Common myeloid progenitor, CD34-positive (primary cell): ENCODE measurements around the gene METTL6.

Experiments used
- CTCF ChIA-PET: fragments of 350-600 bp; sonication (Branson Sonifier 250); formaldehyde crosslinking; loops from one replicate; lab custom pipeline; 2021; ENCODE audit warnings: antibody characterized with exemption; lab: Charles Lee
- POLR2A ChIA-PET: fragments of 350-600 bp; sonication (Branson Sonifier 250); formaldehyde crosslinking; loops from one replicate; lab custom pipeline; 2021; ENCODE audit warnings: antibody characterized with exemption; lab: Charles Lee
- DNase-seq, 3 donors: peaks; one replicate each; pipeline versions ENCODE4 v3.0.0 to v3.0.0-alpha.2; 2013
- H3K27ac ChIP-seq, 2 experiments: 1 replicate in 1 of 2; 2 replicates in 1 of 2; pipeline ENCODE4 v1.7.0; 2013; ENCODE audit warnings: inconsistent platforms in 2 of 2, low read length in 2 of 2, mild to moderate bottlenecking in 2 of 2, low read depth in 1 of 2, moderate library complexity in 1 of 2; ENCODE audit not compliant: severe bottlenecking in 2 of 2, insufficient read depth in 1 of 2, poor library complexity in 1 of 2
- H3K27me3 ChIP-seq, 5 experiments: replicated peaks in 2 of 5; 1 replicate in 3 of 5; 2 replicates in 2 of 5; pipeline versions ENCODE4 v1.6.1 to v1.7.0; 2013; ENCODE audit warnings: low read length in 4 of 5, mild to moderate bottlenecking in 2 of 5, moderate library complexity in 2 of 5, inconsistent platforms in 1 of 5; ENCODE audit not compliant: insufficient read depth in 5 of 5, control insufficient read depth in 4 of 5
- H3K36me3 ChIP-seq, 4 experiments: 1 replicate in 2 of 4; 2 replicates in 2 of 4; pipeline versions ENCODE4 v1.6.1 to v1.7.0; 2013; ENCODE audit warnings: low read length in 3 of 4, control low read depth in 1 of 4, mild to moderate bottlenecking in 1 of 4; ENCODE audit not compliant: control insufficient read depth in 4 of 4, insufficient read depth in 4 of 4
- H3K4me1 ChIP-seq, 4 experiments: 1 replicate in 3 of 4; 2 replicates in 1 of 4; pipeline versions ENCODE4 v1.6.1 to v1.7.1; 2013; ENCODE audit warnings: low read length in 3 of 4, mild to moderate bottlenecking in 3 of 4, control low read depth in 1 of 4, inconsistent platforms in 1 of 4, moderate library complexity in 1 of 4; ENCODE audit not compliant: control insufficient read depth in 4 of 4, insufficient read depth in 4 of 4; ENCODE audit errors: control extremely low read depth in 1 of 4
- H3K4me3 ChIP-seq, 7 experiments: 1 replicate in 4 of 7; 2 replicates in 3 of 7; pipeline versions ENCODE4 v1.5.1 to v1.7.0; 2013; ENCODE audit warnings: mild to moderate bottlenecking in 7 of 7, low read length in 6 of 7, moderate library complexity in 6 of 7, inconsistent platforms in 2 of 7, low read depth in 2 of 7, control low read depth in 1 of 7; ENCODE audit not compliant: insufficient read depth in 4 of 7, control insufficient read depth in 1 of 7; ENCODE audit errors: extremely low read depth in 1 of 7
- H3K9me3 ChIP-seq, 5 experiments: 1 replicate in 4 of 5; 2 replicates in 1 of 5; pipeline versions ENCODE4 v1.6.1 to v1.7.1; 2013; ENCODE audit warnings: low read length in 4 of 5, mild to moderate bottlenecking in 2 of 5, inconsistent platforms in 1 of 5, low read depth in 1 of 5, moderate library complexity in 1 of 5; ENCODE audit not compliant: control insufficient read depth in 4 of 5, insufficient read depth in 2 of 5; ENCODE audit errors: control extremely low read depth in 1 of 5
- whole genome bisulfite sequencing: methylation state at CpG from one replicate; pipeline ENCODE4 v1.1.5; 2013; ENCODE audit not compliant: insufficient coverage; 5-methylcytosine and 5-hydroxymethylcytosine counted together

The METTL6 gene

DNA sequence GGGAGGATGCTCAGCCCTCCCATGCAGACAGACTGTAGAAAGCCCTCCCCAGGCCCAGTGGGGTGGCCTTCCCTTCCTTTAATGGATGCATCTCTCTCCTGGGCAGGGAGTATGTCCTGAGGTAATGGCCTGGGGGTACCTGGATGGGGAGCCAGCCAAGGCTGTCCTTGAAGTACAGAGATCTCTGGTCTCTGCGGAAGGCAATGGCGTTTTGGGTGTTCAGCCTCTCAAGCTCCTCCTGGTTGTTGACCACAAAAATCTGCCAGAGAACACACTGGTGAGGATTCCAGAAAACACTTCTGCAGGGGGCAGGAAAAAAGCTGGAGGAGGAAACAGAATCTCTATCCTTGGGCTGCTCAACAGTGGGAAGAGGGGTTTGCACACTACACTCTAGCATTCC lies 29.0 kb upstream of the METTL6 start:
- H3K27me3 ChIP-seq, result no peaks in the 10 kb centered on the region
- ChIA-PET CTCF (interaction anchor here (0.7 to 2.6 kb wide), 2 partner anchors 13 to 41 kb away, joined by 3 to 9 read pairs; no protein-coding TSS in a partner anchor), POLR2A (interaction anchor here (0.6 kb wide), 1 partner anchor 374 kb away, joined by 5 read pairs; no protein-coding TSS in a partner anchor)
- no peaks in the 10 kb centered on the region for H3K36me3 ChIP-seq
- H3K4me3 ChIP-seq, result no peak overlapping the region
- DNase-seq, result no peak
- no peak overlapping the region for H3K27ac ChIP-seq
- peaks cover 0 to 2% (median 0%) of the 10 kb centered on the region in 5 experiments for H3K9me3 ChIP-seq
- peaks cover 11 to 16% (median 14%) of the 10 kb centered on the region in 4 experiments for H3K4me1 ChIP-seq
- WGBS, result 100% methylated on average over 2 of the region's 2 CpGs

DNA sequence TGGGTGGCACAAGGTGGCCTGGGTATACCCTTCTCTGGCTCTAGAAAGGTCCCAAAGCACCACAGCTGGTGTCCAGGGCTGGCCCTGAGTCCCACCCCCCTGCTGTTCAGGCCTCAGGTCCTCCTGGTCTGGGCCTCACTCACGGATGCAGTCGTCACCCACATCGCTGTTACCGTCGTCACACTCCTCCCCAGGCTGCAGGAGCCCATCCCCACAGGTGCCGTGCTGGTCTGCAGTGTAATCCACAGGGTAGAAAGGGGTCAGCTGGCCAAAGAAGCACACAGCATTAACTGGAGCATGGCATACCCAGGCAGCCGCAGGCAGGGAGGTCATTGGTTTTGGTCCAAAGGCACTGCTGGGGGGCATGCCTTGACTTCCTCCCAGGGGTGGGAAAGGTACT lies 28.4 kb upstream of the METTL6 start:
- no peak for DNase-seq
- Histone ChIP-seq H3K27me3 (no peaks in the 10 kb centered on the region), H3K27ac (no peak overlapping the region), H3K4me1 (peaks cover 8 to 11% (median 9%) of the 10 kb centered on the region in 4 experiments), H3K4me3 (no peak overlapping the region), H3K36me3 (no peaks in the 10 kb centered on the region), H3K9me3 (peaks cover 0 to 2% (median 0%) of the 10 kb centered on the region in 5 experiments)
- ChIA-PET CTCF (interaction anchor here (2.6 kb wide), 1 partner anchor 12 kb away, joined by 9 read pairs; no protein-coding TSS in a partner anchor), POLR2A (interaction anchor here (0.6 kb wide), 1 partner anchor 374 kb away, joined by 5 read pairs; no protein-coding TSS in a partner anchor)
- 100% methylated on average over 7 of the region's 7 CpGs for WGBS

GRCh38 chr3:15454965-15455364 lies 27.6 kb upstream of the METTL6 start:
- H3K27me3 ChIP-seq, result no peaks in the 10 kb centered on the region
- DNase-seq, result no peak
- ChIA-PET CTCF (interaction anchor here (0.6 to 2.6 kb wide), 3 partner anchors 8 to 16 kb away, joined by 3 to 9 read pairs (median 4); no protein-coding TSS in a partner anchor), POLR2A (no interaction called here)
- H3K36me3 ChIP-seq, result no peaks in the 10 kb centered on the region
- no peak overlapping the region for H3K27ac ChIP-seq
- peaks cover under 1 to 3% (median 2%) of the 10 kb centered on the region in 4 experiments for H3K4me1 ChIP-seq
- no peak overlapping the region for H3K4me3 ChIP-seq
- peaks cover 0 to 2% (median 0%) of the 10 kb centered on the region in 5 experiments for H3K9me3 ChIP-seq

DNA sequence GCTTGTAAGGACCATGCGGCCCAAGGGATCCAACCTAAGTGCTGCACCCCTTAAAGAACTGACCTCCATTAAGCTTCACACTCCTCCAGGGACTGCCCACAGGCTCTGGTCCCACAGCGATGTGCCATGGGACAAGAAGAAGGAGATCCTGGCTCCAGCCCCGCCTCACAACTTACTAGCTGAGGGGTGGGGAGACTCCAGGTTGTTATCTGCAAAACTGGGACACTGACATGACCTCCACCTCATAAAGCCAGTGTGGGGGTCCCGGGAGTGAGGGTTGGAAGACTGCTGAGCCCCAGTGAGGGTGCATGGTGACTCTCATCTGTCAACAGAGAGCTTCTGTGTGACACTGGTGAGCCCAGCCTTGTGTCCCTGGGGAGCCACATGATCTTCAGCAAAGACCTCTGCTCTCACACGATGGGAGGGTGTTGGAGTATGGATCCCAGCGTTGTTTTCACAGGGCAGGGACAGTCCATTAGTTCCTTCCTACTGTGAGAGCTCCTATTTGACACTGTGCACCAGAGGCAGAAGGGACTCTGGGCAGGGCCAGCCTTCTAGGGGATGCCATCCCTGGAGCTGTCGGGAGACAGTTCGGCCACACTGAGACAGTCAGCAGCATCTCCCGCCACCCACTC lies 26.8 kb upstream of the METTL6 start:
- Histone ChIP-seq H3K27ac (no peak overlapping the region), H3K4me1 (peaks cover 0 to 2% (median 0%) of the 10 kb centered on the region in 4 experiments), H3K9me3 (peaks cover 0 to 2% (median 0%) of the 10 kb centered on the region in 5 experiments), H3K27me3 (no peaks in the 10 kb centered on the region), H3K36me3 (no peaks in the 10 kb centered on the region), H3K4me3 (no peak overlapping the region)
- 84% methylated on average over 7 of the region's 9 CpGs for WGBS
- ChIA-PET CTCF (interaction anchor here (0.5 to 2.6 kb wide), 5 partner anchors 9 to 335 kb away, joined by 3 to 9 read pairs (median 4); no protein-coding TSS in a partner anchor), POLR2A (no interaction called here)
- DNase-seq, result no peak

DNA sequence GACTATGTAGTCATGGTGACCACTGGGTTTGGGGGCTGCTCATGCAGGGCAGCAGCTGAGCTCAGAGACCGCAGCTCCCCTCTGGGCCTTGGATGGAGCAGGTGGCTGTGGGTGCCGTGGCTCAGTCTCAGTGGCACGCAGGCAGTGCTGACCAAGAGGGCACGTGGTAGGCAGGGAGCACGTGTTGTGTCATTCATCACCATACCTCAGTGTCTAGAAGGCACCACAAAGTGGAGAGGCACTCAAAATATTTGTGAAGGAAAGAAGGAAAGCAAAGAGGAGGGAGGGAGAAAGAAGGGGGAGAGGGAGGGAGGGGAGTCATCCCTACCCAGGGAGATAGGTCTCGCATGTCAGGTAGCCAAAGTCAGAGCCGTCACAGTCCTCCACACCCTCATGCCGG lies 26.2 kb upstream of the METTL6 start:
- peaks cover 0 to 2% (median 0%) of the 10 kb centered on the region in 5 experiments for H3K9me3 ChIP-seq
- 100% methylated on average over 6 of the region's 8 CpGs for WGBS
- H3K4me3 ChIP-seq, result no peak overlapping the region
- POLR2A ChIA-PET, result no interaction called here
- H3K27me3 ChIP-seq, result no peaks in the 10 kb centered on the region
- H3K36me3 ChIP-seq, result no peaks in the 10 kb centered on the region
- H3K4me1 ChIP-seq, result peaks cover 0 to 2% (median 0%) of the 10 kb centered on the region in 4 experiments
- CTCF ChIA-PET, result interaction anchor here (0.5 to 0.9 kb wide), 2 partner anchors 9 to 335 kb away, joined by 3 to 4 read pairs; no protein-coding TSS in a partner anchor
- no peak for DNase-seq
- no peak overlapping the region for H3K27ac ChIP-seq

DNA sequence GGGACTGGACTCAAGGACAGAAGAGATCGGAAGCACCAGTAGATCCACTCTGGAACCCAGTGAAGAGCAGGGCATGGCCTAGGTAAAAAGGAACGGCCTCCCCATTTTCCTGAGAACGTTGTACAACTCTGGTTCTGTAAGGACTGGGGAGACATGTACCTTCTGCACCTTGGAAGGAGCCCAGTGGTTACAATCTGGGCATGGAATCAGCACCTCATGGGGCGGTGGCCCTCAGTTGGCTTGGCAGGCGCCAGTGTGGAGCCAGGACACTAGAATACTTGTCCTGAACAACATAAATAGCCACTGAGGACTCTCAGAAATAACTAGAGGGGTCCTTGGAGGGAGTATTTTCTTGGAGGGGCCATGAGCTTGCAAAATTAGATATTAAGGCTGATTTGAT lies 25.6 kb upstream of the METTL6 start:
- Histone ChIP-seq H3K36me3 (no peaks in the 10 kb centered on the region), H3K9me3 (no peaks in the 10 kb centered on the region), H3K4me3 (no peak overlapping the region), H3K27me3 (no peaks in the 10 kb centered on the region), H3K4me1 (no peaks in the 10 kb centered on the region), H3K27ac (no peak overlapping the region)
- ChIA-PET POLR2A (no interaction called here), CTCF (no interaction called here)
- no peak for DNase-seq
- 100% methylated on average over 4 of the region's 5 CpGs for WGBS

GRCh38 chr3:15452156-15452555 lies 24.8 kb upstream of the METTL6 start:
- 76% methylated on average over 5 of the region's 9 CpGs for WGBS
- POLR2A ChIA-PET, result no interaction called here
- no peak overlapping the region for H3K27ac ChIP-seq
- CTCF ChIA-PET, result no interaction called here
- no peak overlapping the region for H3K4me3 ChIP-seq
- H3K9me3 ChIP-seq, result no peaks in the 10 kb centered on the region
- H3K4me1 ChIP-seq, result no peaks in the 10 kb centered on the region
- H3K36me3 ChIP-seq, result no peaks in the 10 kb centered on the region
- DNase-seq, result no peak
- H3K27me3 ChIP-seq, result no peaks in the 10 kb centered on the region
